Heart left ventricle (tissue), 13 donors: Measurements from ENCODE around the gene RXFP1.

Experiments
- CTCF ChIP-seq, 12 donors: fragments of 200-600 bp; sonication (generic) in 4 of 12; IDR thresholded peaks; one replicate each; pipeline versions ENCODE4 v1.5.0 to v1.8.0; 2018 to 2022; ENCODE audit warnings: antibody characterized with exemption in 12 of 12, mild to moderate bottlenecking in 5 of 12
- POLR2A ChIP-seq, 2 donors: fragments of 450-650 bp; IDR thresholded peaks; one replicate each; pipeline ENCODE4 v1.6.1; 2017; ENCODE audit warnings: antibody characterized with exemption in 2 of 2, mild to moderate bottlenecking in 2 of 2, moderate library complexity in 2 of 2
- donor health status: ischemic (EF 13 %, LVEDD 7.1; RV severe dilation, severe dysfunction).
- donor health status: DM: no; HTN: yes; CAD: no.
- donor health status: DM: no; HTN: no; CAD: no.
- donor health status: ischemic (EF 25% LVEDD 6.9; RV normal size, moderate dysfunction).
- donor health status: ischemic (EF 25% LVEDD 5.7; RV mildly dilated, moderate dysfunction).
- donor health status: ischemic (EF 35%, LVEDD 5.7; RV mildly dilated, moderate dysfunction).
- donor health status: nonischemic (EF 11% LVEDD 7.7; RV severe dilation, severe dysfunction).
- donor health status: DM: yes; HTN: yes; CAD: no.
- donor health status: PGD.
- donor health status: ischemic (EF 29% LVEDD 5.4; RV normal size, mild dysfunction).
- donor health status: nonischemic (EF 23%, LVEDD 6.1; RV moderate dilation, normal function).

GRCh38 chr4:158538911-158539310 is 17.2 kb downstream of the RXFP1 start:
- TF ChIP-seq CTCF (IDR thresholded peaks at IDR 0.05): no peak
- TF ChIP-seq POLR2A (IDR thresholded peaks at IDR 0.05): no peak
